ENCODE data around the gene PKNOX2.

- TF ChIP-seq CTCF (IDR thresholded peaks at IDR 0.05), result no peak
- TF ChIP-seq POLR2A (IDR thresholded peaks at IDR 0.05), result no peak
These were observed 10.6 kb downstream of the PKNOX2 start for GRCh38 chr11:125175166-125175565.

Measured in esophagus squamous epithelium (tissue), 4 donors.